ENCODE results near the gene ETS1.

DNA sequence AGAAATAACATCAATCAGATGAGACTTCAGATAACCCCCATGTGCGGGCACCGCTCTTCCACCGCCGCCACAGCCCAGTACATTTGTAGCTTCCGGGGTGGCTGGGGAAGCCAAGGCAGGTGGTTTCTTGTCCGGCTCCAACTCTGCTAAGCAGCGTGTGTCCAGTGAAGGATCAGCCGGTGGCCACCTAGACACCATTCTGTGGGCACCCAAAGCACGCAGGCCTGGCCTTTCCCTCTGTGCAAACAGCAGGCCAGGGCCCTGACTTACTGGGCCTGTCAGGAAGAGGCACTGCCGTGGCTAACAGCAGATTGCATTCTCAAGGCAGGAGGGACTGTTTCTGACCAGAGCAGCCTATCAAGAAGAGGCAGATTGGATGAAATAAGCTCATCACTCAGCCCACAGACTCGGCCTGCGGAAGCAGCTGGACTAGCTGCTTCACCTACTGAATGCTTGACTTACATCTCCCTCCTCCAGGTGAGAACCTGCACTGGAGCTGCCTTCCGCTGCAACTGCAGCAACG is 74.8 kb downstream of the ETS1 start:
- TF ChIP-seq SCRT1 (tag by site-specific recombination; IDR thresholded peaks at IDR 0.05; ENCODE audit: borderline replicate concordance) (no peak), YY1 (tag by site-specific recombination; IDR thresholded peaks at IDR 0.05) (no peak), CTCF (tag by site-specific recombination; IDR thresholded peaks at IDR 0.05) (no peak), ZBTB7A (tag by site-specific recombination; IDR thresholded peaks at IDR 0.05; ENCODE audit: low read depth) (no peak), ZSCAN5A (tag by site-specific recombination; IDR thresholded peaks at IDR 0.05) (no peak), ZNF530 (tag by site-specific recombination; IDR thresholded peaks at IDR 0.05; ENCODE audit: low read depth) (no peak), HOXD13 (CRISPR knock-in tag; IDR thresholded peaks at IDR 0.05; ENCODE audit: borderline replicate concordance) (no peak), REST (tag by site-specific recombination; IDR thresholded peaks at IDR 0.05) (no peak), ZBTB11 (tag by site-specific recombination; conservative IDR thresholded peaks at IDR 0.05; ENCODE audit: low read depth) (no peak), ZNF37A (tag by site-specific recombination; IDR thresholded peaks at IDR 0.05) (no peak), ZXDB (tag by site-specific recombination; IDR thresholded peaks at IDR 0.05) (no peak), KLF10 (tag by site-specific recombination; IDR thresholded peaks at IDR 0.05) (no peak)
- TF ChIP-seq, protein P1, sequence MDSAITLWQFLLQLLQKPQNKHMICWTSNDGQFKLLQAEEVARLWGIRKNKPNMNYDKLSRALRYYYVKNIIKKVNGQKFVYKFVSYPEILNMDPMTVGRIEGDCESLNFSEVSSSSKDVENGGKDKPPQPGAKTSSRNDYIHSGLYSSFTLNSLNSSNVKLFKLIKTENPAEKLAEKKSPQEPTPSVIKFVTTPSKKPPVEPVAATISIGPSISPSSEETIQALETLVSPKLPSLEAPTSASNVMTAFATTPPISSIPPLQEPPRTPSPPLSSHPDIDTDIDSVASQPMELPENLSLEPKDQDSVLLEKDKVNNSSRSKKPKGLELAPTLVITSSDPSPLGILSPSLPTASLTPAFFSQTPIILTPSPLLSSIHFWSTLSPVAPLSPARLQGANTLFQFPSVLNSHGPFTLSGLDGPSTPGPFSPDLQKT (IDR thresholded peaks at IDR 0.05; ENCODE audit: borderline replicate concordance, low read depth, low read length): no peak

Measured in HEK293 (cell line).